K562 (cell line): ENCODE results near the gene DCAF5. TPM values are rescaled to one million over a fixed set of nuclear protein-coding genes. Genes with fewer than 3 reads are reported as not detected.
A peak's percentile ranks its signal among the peaks of the same experiment; 100 is the strongest.

Source experiments
- ATAC-seq: fragments of 200-7000 bp; cut with Tn5 transposase; 3 replicates; pipeline ENCODE4 v1.9.1; 2020; ENCODE audit warnings: moderate library complexity
- BruUV-seq: library from RNA; stranded (reverse); fragments of 400-500 nt; replicated peaks from 2 replicates; lab custom pipeline; 2021; lab: Mats Ljungman, UMichigan
- CTCF ChIA-PET: fragments of 300-600 bp; formaldehyde crosslinking; extraction: SDS; loops from one replicate; lab custom pipeline; 2021; ENCODE audit warnings: low intra/inter-chr PET ratio; lab: Yijun Ruan, JAX
- POLR2A ChIA-PET: fragments of 300-600, 350-650 bp; sonication (Branson Sonifier 250); formaldehyde crosslinking; extraction: SDS; loops from one replicate; lab custom pipeline; 2021; ENCODE audit warnings: antibody characterized with exemption, inconsistent platforms; lab: Yijun Ruan, JAX
- DNase-seq, 4 experiments: peaks; one replicate each; pipeline versions ENCODE4 v3.0.0 to v3.0.0-alpha.2; 2011 to 2018; ENCODE audit warnings: low spot score in 3 of 4, mixed read lengths in 3 of 4; ENCODE audit errors: extremely low read depth in 1 of 4
- FAIRE-seq: peaks from 2 replicates; lab custom pipeline; 2011; peaks lifted over from hg19 to GRCh38; lab: Jason Lieb, UNC
- H2AFZ ChIP-seq: 2 replicates; pipeline ENCODE4 v1.6.0; 2011; ENCODE audit warnings: low read depth, low read length, control low read depth, inconsistent platforms
- H3K27ac ChIP-seq: fragments of 200-600 bp; 3 replicates; pipeline ENCODE4 v1.8.0; 2011; ENCODE audit warnings: low read depth, mild to moderate bottlenecking, control low read depth, inconsistent platforms, low read length, moderate library complexity, mixed read lengths; ENCODE audit errors: extremely low read depth
- H3K27me3 ChIP-seq, 2 experiments: fragments of 300-600 bp in 1 of 2; 2 replicates in 1 of 2; 3 replicates in 1 of 2; pipeline versions ENCODE4 v1.6.0 to v1.8.0; 2011; ENCODE audit warnings: inconsistent platforms in 2 of 2, low read length in 2 of 2, mild to moderate bottlenecking in 1 of 2, mixed read lengths in 1 of 2, moderate library complexity in 1 of 2; ENCODE audit not compliant: control insufficient read depth in 2 of 2, insufficient read depth in 2 of 2
- H3K36me3 ChIP-seq: fragments of 300-600 bp; 3 replicates; pipeline ENCODE4 v1.8.0; 2011; ENCODE audit warnings: mild to moderate bottlenecking, low read length, inconsistent platforms; ENCODE audit not compliant: control insufficient read depth, insufficient read depth
- H3K4me1 ChIP-seq, 2 experiments: fragments of 200-600 bp in 1 of 2; replicated peaks in 1 of 2; 2 replicates in 1 of 2; 3 replicates in 1 of 2; pipeline versions ENCODE4 v1.5.1 to v1.8.0; 2011; ENCODE audit warnings: inconsistent platforms in 2 of 2, low read length in 2 of 2, mild to moderate bottlenecking in 1 of 2, mixed read lengths in 1 of 2, moderate library complexity in 1 of 2; ENCODE audit not compliant: control insufficient read depth in 2 of 2, insufficient read depth in 2 of 2
- H3K4me2 ChIP-seq: 2 replicates; pipeline ENCODE4 v1.6.1; 2011; ENCODE audit warnings: low read length, control low read depth, inconsistent platforms, mixed read lengths; ENCODE audit not compliant: insufficient read depth
- H3K4me3 ChIP-seq: fragments of 200-600 bp; sonication (generic), shearing (Covaris generic); 2 replicates; pipeline ENCODE4 v1.5.1; 2016; ENCODE audit warnings: control low read depth, inconsistent platforms
- H3K79me2 ChIP-seq: fragments of 200-600 bp; 3 replicates; pipeline ENCODE4 v1.8.0; 2011; ENCODE audit warnings: low read length, inconsistent platforms; ENCODE audit not compliant: control insufficient read depth, insufficient read depth
- H3K9ac ChIP-seq, 2 experiments: 2 replicates each; pipeline versions ENCODE4 v1.6.0 to v1.6.1; 2011; ENCODE audit warnings: low read depth in 2 of 2, low read length in 2 of 2, control low read depth in 1 of 2, inconsistent platforms in 1 of 2, mild to moderate bottlenecking in 1 of 2, mixed read lengths in 1 of 2; ENCODE audit not compliant: insufficient read depth in 1 of 2
- H3K9me1 ChIP-seq: one replicate; pipeline ENCODE4 v1.6.0; 2011; ENCODE audit warnings: inconsistent platforms, mild to moderate bottlenecking, low read length, moderate library complexity; ENCODE audit not compliant: control insufficient read depth, insufficient read depth
- H3K9me3 ChIP-seq: replicated peaks from 2 replicates; pipeline ENCODE4 v1.5.1; 2011; ENCODE audit warnings: low read depth, low read length, inconsistent platforms; ENCODE audit not compliant: control insufficient read depth, insufficient read depth
- H4K20me1 ChIP-seq: replicated peaks from 2 replicates; pipeline ENCODE4 v1.6.1; 2011; ENCODE audit warnings: low read length, inconsistent platforms, mixed read lengths; ENCODE audit not compliant: control insufficient read depth, insufficient read depth
- FOXP4 ChIP-seq: sonication (generic); formaldehyde crosslinking; IDR thresholded peaks from 2 replicates; pipeline ENCODE4 v1.8.0; 2022; ENCODE audit warnings: mild to moderate bottlenecking, missing genetic modification reagents, borderline replicate concordance
- NFRKB ChIP-seq: fragments of 450-650 bp; IDR thresholded peaks from 2 replicates; pipeline ENCODE4 v1.6.1; 2016; ENCODE audit warnings: low read depth
- WGBS: fragments of 100-300 bp; shearing (Covaris generic); methylation state at CpG from one replicate; pipeline ENCODE4 v1.1.6; 2016; ENCODE audit warnings: low coverage, mixed read lengths; ENCODE audit not compliant: insufficient coverage; ENCODE audit errors: missing lambda C conversion rate; 5-methylcytosine and 5-hydroxymethylcytosine counted together
- in situ Hi-C: fragments of 300-500 bp; cut with MboI; formaldehyde crosslinking; loops from 4 replicates; pipeline ENCODE4 v1.15.0; 2018; ENCODE audit warnings: inconsistent platforms, mixed read lengths
- intact Hi-C: fragments of 100-400 bp; cut with micrococcal nuclease; formaldehyde crosslinking; loops from 2 replicates; pipeline ENCODE4 v1.14.2; 2022
- polyA plus RNA-seq, 8 experiments: library from polyadenylated mRNA; depleted of rRNA in 4 of 8; stranded (reverse) in 5 of 8; unstranded in 3 of 8; fragments of >200 nt; fragmentation: Nextera tagmentation in 2 of 8; fragmentation: Illumina TruSeq in 1 of 8; extraction: Ambion mirVana in 2 of 8; extraction: Trizol in 1 of 8; gene quantifications; 2 replicates each; pipeline versions ENCODE4 v1.2.1 to v1.2.3, GENCODE V29; 2011 to 2014; ENCODE audit warnings: inconsistent platforms in 1 of 8, missing spikeins in 1 of 8
- total RNA-seq, 7 experiments: library from RNA; depleted of rRNA in 6 of 7; stranded (reverse); fragments of >200 nt in 6 of 7; fragmentation: Illumina TruSeq in 2 of 7; extraction: Trizol in 2 of 7; gene quantifications; 2 replicates each; pipeline versions ENCODE4 v1.2.1 to v1.2.3, GENCODE V29; 2011 to 2021; ENCODE audit warnings: low replicate concordance in 1 of 7
- TF ChIP-seq, protein P1 (sequence below): fragments of 450-650 bp; IDR thresholded peaks from 2 replicates; pipeline ENCODE4 v1.6.1; 2018; ENCODE audit warnings: mild to moderate bottlenecking, low read depth; ENCODE audit not compliant: partially characterized antibody

The DCAF5 gene
- total and polyA plus RNA-seq, 9 of the 15 experiments (the other 6 are each of a cell fraction or from before 2014, with no cell fraction given), result 5.6 to 24.1 (median 12.7) TPM

DNA sequence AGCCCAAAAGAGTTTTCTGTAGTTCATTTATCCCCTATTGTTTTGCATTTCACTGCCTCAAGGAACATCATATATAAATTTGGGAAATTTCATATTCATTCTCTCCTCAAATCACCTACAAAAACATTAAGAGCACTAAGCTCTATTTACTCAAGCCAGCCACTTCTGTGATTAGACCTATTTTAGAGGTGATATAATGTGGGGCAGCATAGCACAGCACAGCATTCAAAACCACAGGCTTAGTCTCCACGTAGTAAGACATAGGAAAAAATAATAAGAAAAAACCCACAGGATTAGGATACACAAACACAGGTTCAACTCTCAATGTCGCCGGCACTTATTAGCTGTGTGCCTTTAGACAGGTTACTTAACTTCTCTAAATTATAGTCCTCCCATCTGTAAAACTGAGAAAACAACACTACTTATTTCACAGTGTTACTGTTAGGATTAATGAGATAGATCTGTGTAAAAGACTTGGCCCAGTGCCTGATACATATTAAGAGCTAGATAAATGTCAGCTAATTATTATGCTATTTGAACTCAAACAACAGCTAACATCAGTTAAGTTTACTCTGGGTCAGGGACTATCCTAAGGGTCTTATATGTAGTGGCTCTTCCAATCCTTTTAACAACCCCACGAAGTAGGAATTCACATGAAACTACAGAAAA is 20.3 kb downstream of the DCAF5 start (continued):
- TF ChIP-seq FOXP4 (CRISPR knock-in tag), result 0 out of 2 replicates have a peak, but pooled peaks have one; percentile 27
- peak; percentile 62; the same call in 1 of the 2 replicates for TF ChIP-seq NFRKB
- TF ChIP-seq, all 486 proteins: peak for 6

DNA sequence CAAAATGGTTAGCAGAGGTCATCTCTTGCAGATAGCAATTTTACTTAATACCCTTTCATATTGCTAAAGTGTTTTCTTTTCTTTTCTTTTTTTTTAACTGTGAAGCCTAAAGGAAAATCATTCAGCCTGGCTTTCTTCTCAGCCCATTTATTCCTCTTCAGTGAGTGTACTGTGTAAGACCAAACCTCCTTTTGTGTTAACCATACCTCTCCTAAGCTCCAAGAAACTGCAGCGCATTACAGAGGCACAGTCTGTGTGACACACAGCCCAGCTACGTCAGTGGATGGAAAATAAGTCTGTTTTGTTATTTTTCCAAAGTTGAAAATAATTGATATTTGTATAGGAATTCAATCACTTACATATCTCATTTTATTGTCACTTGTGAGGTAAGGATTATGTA is 21.7 kb downstream of the DCAF5 start:
- H3K27ac ChIP-seq, result no peak overlapping the region
- H3K27me3 ChIP-seq, result no peaks in the 10 kb centered on the region
- FAIRE-seq (no peak), ATAC-seq (no peak), DNase-seq (no peak)
- no peak overlapping the region for H3K4me3 ChIP-seq
- TF ChIP-seq, protein P1, sequence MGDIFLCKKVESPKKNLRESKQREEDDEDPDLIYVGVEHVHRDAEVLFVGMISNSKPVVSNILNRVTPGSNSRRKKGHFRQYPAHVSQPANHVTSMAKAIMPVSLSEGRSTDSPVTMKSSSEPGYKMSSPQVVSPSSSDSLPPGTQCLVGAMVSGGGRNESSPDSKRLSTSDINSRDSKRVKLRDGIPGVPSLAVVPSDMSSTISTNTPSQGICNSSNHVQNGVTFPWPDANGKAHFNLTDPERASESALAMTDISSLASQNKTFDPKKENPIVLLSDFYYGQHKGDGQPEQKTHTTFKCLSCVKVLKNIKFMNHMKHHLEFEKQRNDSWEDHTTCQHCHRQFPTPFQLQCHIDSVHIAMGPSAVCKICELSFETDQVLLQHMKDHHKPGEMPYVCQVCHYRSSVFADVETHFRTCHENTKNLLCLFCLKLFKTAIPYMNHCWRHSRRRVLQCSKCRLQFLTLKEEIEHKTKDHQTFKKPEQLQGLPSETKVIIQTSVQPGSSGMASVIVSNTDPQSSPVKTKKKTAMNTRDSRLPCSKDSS, result no peak
- BruUV-seq, result no TSS peak
- POLR2A ChIA-PET, result interaction anchor here (2.4 to 2.8 kb wide), 2 partner anchors 10 to 19 kb away, joined by 6 to 14 read pairs; no protein-coding TSS in a partner anchor
- no peaks in the 10 kb centered on the region for H3K9me3 ChIP-seq
- H3K4me1 ChIP-seq, result peaks cover 0 to 17% of the 10 kb centered on the region in 2 experiments; a peak in 2 of 5 replicates
- H3K9ac ChIP-seq, result no peak overlapping the region
- in situ Hi-C loops, result no loop called here
- no peaks in the 10 kb centered on the region for H3K9me1 ChIP-seq
- CTCF ChIA-PET, result no interaction called here
- intact Hi-C loops, result loop anchor here (5.0 kb wide), 1 partner anchor 331 kb away; no protein-coding TSS in a partner anchor
- no peaks in the 10 kb centered on the region for H3K36me3 ChIP-seq
- H2AFZ ChIP-seq, result no peak overlapping the region
- H3K4me2 ChIP-seq, result no peak overlapping the region
- peaks cover 76% of the 10 kb centered on the region for H3K79me2 ChIP-seq
- H4K20me1 ChIP-seq, result no peaks in the 10 kb centered on the region
- WGBS, result 89% methylated on average over 2 of the region's 2 CpGs
